GM23338 (cell line): Measurements from ENCODE around the gene YWHAE. TPM values are rescaled to one million over a fixed set of nuclear protein-coding genes. Genes with fewer than 3 reads are reported as not detected.

Source experiments
- ATAC-seq: fragments of 200-7000 bp; cut with Tn5 transposase; 3 replicates; pipeline ENCODE4 v1.9.1; 2020
- DNase-seq: peaks from one replicate; pipeline ENCODE4 v3.0.0-alpha.2; 2015; ENCODE audit warnings: low spot score
- H2AFZ ChIP-seq: fragments of 200-600 bp; sonication (generic); 2 replicates; pipeline ENCODE4 v1.8.0; 2016; ENCODE audit warnings: antibody characterized with exemption, mild to moderate bottlenecking, moderate library complexity
- H3F3A ChIP-seq: fragments of 200-600 bp; sonication (generic); replicated peaks from 2 replicates; pipeline ENCODE4 v1.8.0; 2017; ENCODE audit warnings: antibody characterized with exemption, mixed run types, low read depth
- H3K27ac ChIP-seq: fragments of 200-600 bp; sonication (generic); 2 replicates; pipeline ENCODE4 v1.6.1; 2016; ENCODE audit warnings: low read depth
- H3K27me3 ChIP-seq: fragments of 200-600 bp; sonication (generic); 2 replicates; pipeline ENCODE4 v1.8.0; 2016; ENCODE audit warnings: mild to moderate bottlenecking, mixed run types, moderate library complexity; ENCODE audit not compliant: insufficient read depth
- H3K36me3 ChIP-seq: fragments of 200-600 bp; sonication (generic); 2 replicates; pipeline ENCODE4 v1.8.0; 2016; ENCODE audit warnings: mild to moderate bottlenecking; ENCODE audit not compliant: insufficient read depth
- H3K4me1 ChIP-seq: fragments of 200-600 bp; sonication (generic); 2 replicates; pipeline ENCODE4 v1.8.0; 2016; ENCODE audit warnings: mild to moderate bottlenecking, moderate library complexity; ENCODE audit not compliant: insufficient read depth
- H3K4me2 ChIP-seq: fragments of 200-600 bp; sonication (generic); 2 replicates; pipeline ENCODE4 v1.7.1; 2017; ENCODE audit warnings: mixed run types
- H3K4me3 ChIP-seq: fragments of 200-600 bp; sonication (generic); 2 replicates; pipeline ENCODE4 v1.6.1; 2016; ENCODE audit warnings: mixed run types
- H3K79me2 ChIP-seq: fragments of 200-600 bp; sonication (generic); replicated peaks from 2 replicates; pipeline ENCODE4 v1.8.0; 2017; ENCODE audit warnings: mild to moderate bottlenecking; ENCODE audit not compliant: insufficient read depth
- H3K9me2 ChIP-seq: fragments of 200-600 bp; sonication (generic); 2 replicates; pipeline ENCODE4 v1.8.0; 2017; ENCODE audit not compliant: insufficient read depth
- H4K20me1 ChIP-seq: fragments of 200-600 bp; sonication (generic); replicated peaks from 2 replicates; pipeline ENCODE4 v1.8.0; 2017; ENCODE audit warnings: mild to moderate bottlenecking; ENCODE audit not compliant: insufficient read depth
- H3K27ac Mint-ChIP-seq: 2 replicates; pipeline ENCODE4 v1.8.0; 2020; ENCODE audit warnings: inconsistent platforms, mild to moderate bottlenecking, moderate library complexity, mixed read lengths
- H3K27me3 Mint-ChIP-seq: 3 replicates; pipeline ENCODE4 v1.8.0; 2022; ENCODE audit warnings: low read depth, mild to moderate bottlenecking, moderate library complexity, mixed read lengths, inconsistent platforms; ENCODE audit not compliant: insufficient read depth, poor library complexity
- H3K36me3 Mint-ChIP-seq: 3 replicates; pipeline ENCODE4 v1.8.0; 2021; ENCODE audit warnings: low read depth, mild to moderate bottlenecking, inconsistent platforms, moderate library complexity, mixed read lengths
- H3K4me1 Mint-ChIP-seq: 3 replicates; pipeline ENCODE4 v1.8.0; 2020; ENCODE audit warnings: mild to moderate bottlenecking, inconsistent platforms, mixed read lengths
- H3K4me3 Mint-ChIP-seq: 3 replicates; pipeline ENCODE4 v1.8.0; 2021; ENCODE audit warnings: moderate library complexity, mild to moderate bottlenecking, inconsistent platforms, mixed read lengths
- H3K9me3 Mint-ChIP-seq: 3 replicates; pipeline ENCODE4 v1.8.0; 2020; ENCODE audit warnings: moderate library complexity, mild to moderate bottlenecking, inconsistent platforms, mixed read lengths
- CREB1 ChIP-seq: fragments of 250-450 bp; sonication (Bioruptor Pico); IDR thresholded peaks from 2 replicates; pipeline ENCODE4 v1.5.0; 2020; ENCODE audit warnings: low read depth, mild to moderate bottlenecking, moderate library complexity
- CTCF ChIP-seq, 2 experiments: fragments of 200-600 bp in 1 of 2; sonication (generic) in 1 of 2; conservative IDR thresholded peaks; 2 replicates each; pipeline versions ENCODE4 v1.5.1 to v1.6.1; 2016 to 2017; ENCODE audit warnings: antibody characterized with exemption in 2 of 2, low read depth in 2 of 2, mild to moderate bottlenecking in 2 of 2, moderate library complexity in 1 of 2
- EZH2 ChIP-seq: fragments of 200-600 bp; sonication (generic); IDR thresholded peaks from one replicate; pipeline ENCODE4 v1.8.0; 2017; ENCODE audit warnings: antibody characterized with exemption, mild to moderate bottlenecking, low read depth; ENCODE audit not compliant: unreplicated experiment
- EZH2phosphoT487 ChIP-seq: fragments of 200-600 bp; sonication (generic); IDR thresholded peaks from one replicate; pipeline ENCODE4 v1.8.1; 2018; ENCODE audit warnings: antibody characterized with exemption; ENCODE audit not compliant: unreplicated experiment
- NANOG ChIP-seq: IDR thresholded peaks from 2 replicates; pipeline ENCODE4 v1.6.1; 2016; ENCODE audit warnings: antibody characterized with exemption, borderline replicate concordance
- POLR2AphosphoS5 ChIP-seq: IDR thresholded peaks from 2 replicates; pipeline ENCODE4 v1.6.1; 2016; ENCODE audit warnings: antibody characterized with exemption, low read depth
- STAT1 ChIP-seq: IDR thresholded peaks from one replicate; pipeline ENCODE4 v1.6.1; 2016; ENCODE audit warnings: antibody characterized with exemption; ENCODE audit not compliant: unreplicated experiment
- ZNF114 ChIP-seq: fragments of 250-450 bp; sonication (Bioruptor Pico); IDR thresholded peaks from 2 replicates; pipeline ENCODE4 v1.5.0; 2020; ENCODE audit warnings: mild to moderate bottlenecking, moderate library complexity
- ZNF331 ChIP-seq: fragments of 250-450 bp; sonication (Bioruptor Pico); IDR thresholded peaks from 2 replicates; pipeline ENCODE4 v1.5.0; 2020; ENCODE audit warnings: low read depth, mild to moderate bottlenecking, moderate library complexity
- ZNF462 ChIP-seq: fragments of 250-450 bp; sonication (Bioruptor Pico); IDR thresholded peaks from 2 replicates; pipeline ENCODE4 v1.5.0; 2020; ENCODE audit warnings: mild to moderate bottlenecking, moderate library complexity
- polyA plus RNA-seq: library from polyadenylated mRNA; unstranded; fragments of >200 nt; fragmentation: Nextera tagmentation; extraction: Ambion mirVana; gene quantifications from 2 replicates; pipeline ENCODE4 v1.2.1, GENCODE V29; 2016
- total RNA-seq: library from RNA; depleted of rRNA; stranded (reverse); fragments of >200 nt; shearing (Covaris generic); gene quantifications from 2 replicates; pipeline ENCODE4 v1.2.3, GENCODE V29; 2014
- TF ChIP-seq, protein P1 (sequence below): IDR thresholded peaks from one replicate; pipeline ENCODE4 v1.6.1; 2018; ENCODE audit warnings: antibody characterized with exemption; ENCODE audit not compliant: unreplicated experiment

Gene YWHAE
- total and polyA plus RNA-seq, 2 experiments from 2014 or later, result 1,251 to 1,283 TPM

DNA sequence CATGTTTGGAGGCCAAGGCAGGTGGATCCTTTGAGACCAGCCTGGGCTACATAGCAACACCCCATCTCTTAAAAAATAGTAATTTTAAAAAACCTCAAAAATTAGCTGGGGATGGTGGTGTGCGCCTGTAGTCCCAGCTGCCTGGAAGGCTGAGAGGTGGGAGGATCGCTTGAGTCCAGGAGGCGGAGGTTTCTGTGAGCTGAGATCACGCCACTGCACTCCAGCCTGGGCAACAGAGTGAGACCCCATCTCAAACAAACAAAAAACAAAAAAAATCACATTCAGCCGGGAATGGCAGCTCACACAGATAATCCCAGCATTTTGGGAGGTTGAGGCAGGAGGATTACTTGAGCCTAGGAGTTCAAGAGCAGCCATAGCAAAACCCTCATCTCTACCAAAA is 16.4 kb upstream of the YWHAE start (continued):
- no peak for TF ChIP-seq ZNF462
- no peak for TF ChIP-seq EZH2phosphoT487
- TF ChIP-seq EZH2, result no peak

- Histone ChIP-seq H3K4me1 (no peaks in the 10 kb centered on the region; the same call in 1 of the 2 replicates), H3K36me3 (no peaks in the 10 kb centered on the region), H3K27me3 (no peaks in the 10 kb centered on the region), H3K4me2 (no peak overlapping the region), H3K9me2 (no peaks in the 10 kb centered on the region), H3K4me3 (no peak overlapping the region), H4K20me1 (peaks cover 15% of the 10 kb centered on the region; the same call in 1 of the 2 replicates), H2AFZ (no peak overlapping the region), H3K27ac (no peak overlapping the region), H3K79me2 (no peaks in the 10 kb centered on the region), H3F3A (0 out of 2 replicates have a peak, but pooled peaks cover 2% of the 10 kb centered on the region)
- TF ChIP-seq CTCF (conservative IDR thresholded peaks at IDR 0.05; ENCODE audit: low read depth in 2 of 2), result no peak
- TF ChIP-seq ZNF331 (CRISPR knock-in tag), result no peak
- no peak for TF ChIP-seq POLR2AphosphoS5
- no peak for TF ChIP-seq ZNF114 (CRISPR knock-in tag)
- TF ChIP-seq NANOG, result no peak
- no peak for TF ChIP-seq STAT1
- TF ChIP-seq, protein P1, sequence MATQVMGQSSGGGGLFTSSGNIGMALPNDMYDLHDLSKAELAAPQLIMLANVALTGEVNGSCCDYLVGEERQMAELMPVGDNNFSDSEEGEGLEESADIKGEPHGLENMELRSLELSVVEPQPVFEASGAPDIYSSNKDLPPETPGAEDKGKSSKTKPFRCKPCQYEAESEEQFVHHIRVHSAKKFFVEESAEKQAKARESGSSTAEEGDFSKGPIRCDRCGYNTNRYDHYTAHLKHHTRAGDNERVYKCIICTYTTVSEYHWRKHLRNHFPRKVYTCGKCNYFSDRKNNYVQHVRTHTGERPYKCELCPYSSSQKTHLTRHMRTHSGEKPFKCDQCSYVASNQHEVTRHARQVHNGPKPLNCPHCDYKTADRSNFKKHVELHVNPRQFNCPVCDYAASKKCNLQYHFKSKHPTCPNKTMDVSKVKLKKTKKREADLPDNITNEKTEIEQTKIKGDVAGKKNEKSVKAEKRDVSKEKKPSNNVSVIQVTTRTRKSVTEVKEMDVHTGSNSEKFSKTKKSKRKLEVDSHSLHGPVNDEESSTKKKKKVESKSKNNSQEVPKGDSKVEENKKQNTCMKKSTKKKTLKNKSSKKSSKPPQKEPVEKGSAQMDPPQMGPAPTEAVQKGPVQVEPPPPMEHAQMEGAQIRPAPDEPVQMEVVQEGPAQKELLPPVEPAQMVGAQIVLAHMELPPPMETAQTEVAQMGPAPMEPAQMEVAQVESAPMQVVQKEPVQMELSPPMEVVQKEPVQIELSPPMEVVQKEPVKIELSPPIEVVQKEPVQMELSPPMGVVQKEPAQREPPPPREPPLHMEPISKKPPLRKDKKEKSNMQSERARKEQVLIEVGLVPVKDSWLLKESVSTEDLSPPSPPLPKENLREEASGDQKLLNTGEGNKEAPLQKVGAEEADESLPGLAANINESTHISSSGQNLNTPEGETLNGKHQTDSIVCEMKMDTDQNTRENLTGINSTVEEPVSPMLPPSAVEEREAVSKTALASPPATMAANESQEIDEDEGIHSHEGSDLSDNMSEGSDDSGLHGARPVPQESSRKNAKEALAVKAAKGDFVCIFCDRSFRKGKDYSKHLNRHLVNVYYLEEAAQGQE, result no peak
- TF ChIP-seq CREB1, result no peak
- TF ChIP-seq EZH2phosphoT487, result no peak
- ATAC-seq, result no peak
- DNase-seq, result no peak
- no peaks in the 10 kb centered on the region; the same call in 2 of the 3 replicates for H3K9me3 Mint-ChIP-seq
- H3K4me1 Mint-ChIP-seq, result no peaks in the 10 kb centered on the region; the same call in 2 of the 3 replicates
- H3K4me3 Mint-ChIP-seq, result no peak overlapping the region; the same call in 2 of the 3 replicates
- no peak overlapping the region for H3K27ac Mint-ChIP-seq
- peaks cover 3% of the 10 kb centered on the region; the same call in 1 of the 3 replicates for H3K36me3 Mint-ChIP-seq
- H3K27me3 Mint-ChIP-seq, result peaks cover 6% of the 10 kb centered on the region
Measured at GRCh38 chr17:1414634-1415033, 14.6 kb upstream of the YWHAE start.
